ENCODE measurements around the gene PDE4B. TPM values are rescaled to one million over a fixed set of nuclear protein-coding genes. Genes with fewer than 3 reads are reported as not detected.

The PDE4B gene
- total RNA-seq, 2 donors from 2014 or later, result 18.1 to 55.4 TPM

DNA sequence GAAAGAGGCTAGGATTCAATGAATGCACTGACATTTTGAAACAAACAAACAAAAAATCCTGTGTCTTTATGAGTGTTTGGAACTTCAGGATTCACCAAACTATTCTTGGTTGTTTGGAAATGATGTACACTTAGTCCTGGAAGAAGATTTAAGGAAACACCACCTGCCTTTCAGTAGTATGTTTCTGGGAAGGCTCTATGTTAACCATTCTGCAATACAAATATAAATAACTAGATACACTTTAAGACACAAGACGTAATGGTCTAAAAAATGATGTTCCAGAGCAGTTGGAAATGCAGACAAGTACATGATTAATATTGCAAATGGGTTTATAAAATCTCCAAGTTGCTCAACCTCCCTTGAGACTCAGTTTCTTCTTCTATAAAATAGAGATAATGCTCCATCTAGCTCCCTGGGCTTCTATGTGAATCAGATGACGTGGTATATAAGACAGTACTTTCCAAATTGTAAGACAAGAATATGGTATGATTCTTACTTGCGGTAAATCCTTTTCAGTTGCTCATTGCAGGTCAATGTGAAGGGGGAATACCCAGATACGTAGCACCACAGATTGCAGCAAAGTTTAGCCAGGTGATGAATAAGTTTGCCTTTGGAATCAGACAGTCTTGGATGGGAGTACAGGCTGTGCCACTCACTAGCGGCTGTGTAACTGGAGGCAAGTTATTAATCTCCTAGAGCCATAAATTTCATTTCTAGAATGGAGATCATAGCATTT, 516.5 kb downstream of the PDE4B start:
- WGBS, result 87% methylated on average over 5 of the region's 5 CpGs

DNA sequence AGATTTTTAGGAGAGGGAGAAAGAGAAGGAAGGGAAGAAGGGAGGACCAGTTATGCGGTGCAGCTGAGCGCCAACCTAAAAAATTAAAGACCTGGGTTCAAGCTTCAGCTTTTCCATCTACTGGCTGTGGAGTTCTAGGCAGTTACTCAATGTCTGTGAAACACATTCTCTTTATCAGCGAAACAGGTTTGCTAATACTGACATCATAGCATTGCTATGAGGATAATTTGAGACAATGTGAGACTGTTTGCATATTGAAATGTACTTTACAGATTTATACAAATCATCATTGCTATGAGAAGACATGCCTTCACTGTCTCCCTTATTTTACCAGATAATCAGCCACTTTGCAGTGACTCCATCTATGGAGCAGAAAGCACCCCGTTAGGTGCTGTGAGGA, 518.4 kb downstream of the PDE4B start:
- no peak overlapping the region for H3K4me3 ChIP-seq
- no peaks in the 10 kb centered on the region for H3K36me3 ChIP-seq
- no peaks in the 10 kb centered on the region for H3K9me3 ChIP-seq
- no peak overlapping the region for H3K27ac ChIP-seq
- 85% methylated on average over 4 of the region's 4 CpGs for WGBS
- H3K27me3 ChIP-seq (replicated peaks; ENCODE audit: insufficient read depth), result no peaks in the 10 kb centered on the region
- peaks cover 4% of the 10 kb centered on the region for H3K4me1 ChIP-seq (replicated peaks)
- no peak for DNase-seq (ENCODE audit: low spot score)
- intact Hi-C loops (cut with DNase I), result no loop called here
- TF ChIP-seq, protein P1, sequence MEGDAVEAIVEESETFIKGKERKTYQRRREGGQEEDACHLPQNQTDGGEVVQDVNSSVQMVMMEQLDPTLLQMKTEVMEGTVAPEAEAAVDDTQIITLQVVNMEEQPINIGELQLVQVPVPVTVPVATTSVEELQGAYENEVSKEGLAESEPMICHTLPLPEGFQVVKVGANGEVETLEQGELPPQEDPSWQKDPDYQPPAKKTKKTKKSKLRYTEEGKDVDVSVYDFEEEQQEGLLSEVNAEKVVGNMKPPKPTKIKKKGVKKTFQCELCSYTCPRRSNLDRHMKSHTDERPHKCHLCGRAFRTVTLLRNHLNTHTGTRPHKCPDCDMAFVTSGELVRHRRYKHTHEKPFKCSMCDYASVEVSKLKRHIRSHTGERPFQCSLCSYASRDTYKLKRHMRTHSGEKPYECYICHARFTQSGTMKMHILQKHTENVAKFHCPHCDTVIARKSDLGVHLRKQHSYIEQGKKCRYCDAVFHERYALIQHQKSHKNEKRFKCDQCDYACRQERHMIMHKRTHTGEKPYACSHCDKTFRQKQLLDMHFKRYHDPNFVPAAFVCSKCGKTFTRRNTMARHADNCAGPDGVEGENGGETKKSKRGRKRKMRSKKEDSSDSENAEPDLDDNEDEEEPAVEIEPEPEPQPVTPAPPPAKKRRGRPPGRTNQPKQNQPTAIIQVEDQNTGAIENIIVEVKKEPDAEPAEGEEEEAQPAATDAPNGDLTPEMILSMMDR (IDR thresholded peaks at IDR 0.05), result no peak
- TF ChIP-seq POLR2A (IDR thresholded peaks at IDR 0.05) (no peak), POLR2AphosphoS5 (IDR thresholded peaks at IDR 0.05) (no peak)

More for the DNA sequence above, 516.5 kb downstream of the PDE4B start:
- Histone ChIP-seq H3K27me3 (replicated peaks; ENCODE audit: insufficient read depth) (no peaks in the 10 kb centered on the region), H3K36me3 (no peaks in the 10 kb centered on the region), H3K4me1 (replicated peaks) (no peaks in the 10 kb centered on the region), H3K27ac (no peak overlapping the region), H3K4me3 (no peak overlapping the region), H3K9me3 (no peaks in the 10 kb centered on the region)
- intact Hi-C loops (cut with DNase I), result no loop called here
- no peak for DNase-seq (ENCODE audit: low spot score)
- TF ChIP-seq POLR2A (IDR thresholded peaks at IDR 0.05) (no peak), POLR2AphosphoS5 (IDR thresholded peaks at IDR 0.05) (no peak)
- TF ChIP-seq, protein P1 (IDR thresholded peaks at IDR 0.05), result no peak

DNA sequence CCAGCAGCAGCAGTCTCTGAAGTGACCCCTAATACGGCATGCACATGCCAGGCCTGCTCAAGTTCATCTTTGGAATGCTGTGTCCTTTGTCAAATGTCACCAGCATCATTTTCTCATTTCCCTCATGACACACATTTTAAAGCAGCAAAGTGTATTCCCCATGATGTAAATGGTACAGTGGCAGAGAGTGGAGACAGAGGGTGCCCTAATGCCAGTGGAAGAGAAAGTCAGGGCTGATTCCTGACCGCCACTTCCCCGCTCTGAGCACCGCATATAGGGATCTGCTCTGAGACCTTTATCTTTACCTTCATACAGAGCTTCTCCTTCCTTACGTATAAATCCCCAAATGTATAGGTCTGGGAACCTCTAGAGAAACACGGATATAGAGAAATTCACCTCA, 518.9 kb downstream of the PDE4B start:
- DNase-seq (ENCODE audit: low spot score), result no peak
- H3K9me3 ChIP-seq, result no peaks in the 10 kb centered on the region
- intact Hi-C loops (cut with DNase I), result no loop called here
- no peak overlapping the region for H3K27ac ChIP-seq
- H3K4me1 ChIP-seq (replicated peaks), result peaks cover 4% of the 10 kb centered on the region
- TF ChIP-seq POLR2AphosphoS5 (IDR thresholded peaks at IDR 0.05), result no peak
- TF ChIP-seq, protein P1 (IDR thresholded peaks at IDR 0.05), result no peak
- no peak for TF ChIP-seq POLR2A (IDR thresholded peaks at IDR 0.05)
- 94% methylated on average over 6 of the region's 6 CpGs for WGBS
- no peaks in the 10 kb centered on the region for H3K36me3 ChIP-seq
- no peak overlapping the region for H3K4me3 ChIP-seq
- no peaks in the 10 kb centered on the region for H3K27me3 ChIP-seq (replicated peaks; ENCODE audit: insufficient read depth)

DNA sequence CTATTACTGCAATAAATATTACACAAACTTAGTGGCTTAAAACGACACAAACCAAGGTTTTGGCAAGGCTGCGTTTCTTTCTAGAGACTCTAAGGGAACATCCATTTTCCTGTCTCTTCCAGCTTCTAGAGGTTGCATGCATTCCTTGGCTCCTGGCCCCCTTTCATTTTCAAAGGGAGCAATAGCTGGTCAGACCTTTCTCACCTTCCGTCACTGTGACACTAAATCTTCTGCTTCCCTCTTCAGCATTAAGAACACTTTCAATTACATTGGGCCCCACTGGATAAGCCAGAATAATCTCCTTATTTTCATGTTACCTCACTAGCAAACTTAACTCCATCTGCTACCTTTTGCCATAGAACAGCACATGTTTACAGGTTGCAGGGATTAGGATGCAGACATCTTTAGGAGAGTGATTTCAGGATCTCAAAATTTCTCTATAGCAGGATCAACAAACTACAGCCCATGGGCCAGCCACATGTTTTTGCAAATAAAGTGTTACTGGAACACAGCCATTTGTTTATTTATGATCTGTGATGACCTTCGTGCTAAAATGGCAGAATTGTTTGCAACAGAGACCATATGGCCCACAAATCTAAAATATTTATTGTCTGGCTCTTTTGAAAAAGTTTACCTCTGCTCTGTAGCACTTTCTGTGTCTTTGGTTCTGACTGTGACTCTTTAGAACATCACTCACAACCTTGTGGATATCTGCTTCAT, 519.7 kb downstream of the PDE4B start:
- intact Hi-C loops (cut with DNase I), result no loop called here
- Histone ChIP-seq H3K27ac (no peak overlapping the region), H3K27me3 (replicated peaks; ENCODE audit: insufficient read depth) (no peaks in the 10 kb centered on the region), H3K36me3 (no peaks in the 10 kb centered on the region), H3K4me3 (no peak overlapping the region), H3K4me1 (replicated peaks) (peaks cover 10% of the 10 kb centered on the region), H3K9me3 (no peaks in the 10 kb centered on the region)
- no peak for DNase-seq (ENCODE audit: low spot score)
- TF ChIP-seq POLR2AphosphoS5 (IDR thresholded peaks at IDR 0.05) (no peak), POLR2A (IDR thresholded peaks at IDR 0.05) (no peak)
- TF ChIP-seq, protein P1 (IDR thresholded peaks at IDR 0.05), result no peak
- 63% methylated on average over 4 of the region's 4 CpGs for WGBS
